ENCODE results near the gene FGF14. TPM values are rescaled to one million over a fixed set of nuclear protein-coding genes. Genes with fewer than 3 reads are reported as not detected.

Gene FGF14
- total RNA-seq, 1 donor from 2014 or later, result 1.4 TPM

DNA sequence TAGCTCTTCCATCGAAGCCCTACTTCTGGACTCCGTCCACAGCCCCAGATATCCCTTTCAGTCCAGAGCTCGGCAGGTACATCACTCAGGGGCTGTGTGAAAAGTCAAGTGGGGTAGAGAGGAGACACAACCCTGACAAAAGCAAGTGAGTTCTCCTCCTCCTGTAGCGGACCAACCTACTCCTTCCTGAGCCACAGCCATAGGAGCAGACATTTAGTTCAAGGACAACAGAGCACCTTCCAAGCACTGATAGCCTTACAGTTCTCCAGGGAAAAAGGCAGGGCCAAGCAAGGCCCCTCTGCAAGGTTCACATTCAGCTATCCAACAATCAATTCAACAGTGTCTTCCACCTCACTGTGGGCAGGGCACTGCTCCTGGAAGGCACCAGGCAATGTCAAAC is 89.0 kb downstream of the FGF14 start:
- H3K36me3 Mint-ChIP-seq, result no peaks in the 10 kb centered on the region

GRCh38 chr13:102311901-102312300 is 89.9 kb downstream of the FGF14 start:
- Mint-ChIP-seq H3K27ac (no peak overlapping the region), H3K9me3 (no peaks in the 10 kb centered on the region), H3K27me3 (ENCODE audit: insufficient read depth, low read depth) (no peaks in the 10 kb centered on the region), H3K4me1 (peaks cover 3% of the 10 kb centered on the region), H3K36me3 (no peaks in the 10 kb centered on the region), H3K4me3 (no peak overlapping the region)
- TF ChIP-seq EZH2phosphoT487 (IDR thresholded peaks at IDR 0.05), result no peak
- TF ChIP-seq EZH2 (IDR thresholded peaks at IDR 0.05), result no peak
- TF ChIP-seq CTCF (IDR thresholded peaks at IDR 0.05), result no peak
- Histone ChIP-seq H3K4me2 (no peak overlapping the region), H3K27ac (no peak overlapping the region), H3K9ac (no peak overlapping the region), H3K36me3 (no peaks in the 10 kb centered on the region), H3K79me2 (ENCODE audit: low read depth) (no peaks in the 10 kb centered on the region), H3K4me3 (no peak overlapping the region), H4K20me1 (ENCODE audit: low read depth) (no peaks in the 10 kb centered on the region), H3K27me3 (no peaks in the 10 kb centered on the region), H3K4me1 (no peaks in the 10 kb centered on the region), H3K9me3 (ENCODE audit: low read depth) (no peaks in the 10 kb centered on the region), H2AFZ (replicated peaks) (no peak overlapping the region), H3F3A (ENCODE audit: low read depth) (no peaks in the 10 kb centered on the region)
- DNase-seq (ENCODE audit: low spot score), result no peak

More for the DNA sequence above, 89.0 kb downstream of the FGF14 start:
- Histone ChIP-seq H3K27ac (no peak overlapping the region), H3K9me3 (ENCODE audit: low read depth) (no peaks in the 10 kb centered on the region), H3K4me2 (no peak overlapping the region), H3F3A (ENCODE audit: low read depth) (no peaks in the 10 kb centered on the region), H3K9ac (no peak overlapping the region), H3K27me3 (no peaks in the 10 kb centered on the region), H3K79me2 (ENCODE audit: low read depth) (no peaks in the 10 kb centered on the region), H3K36me3 (no peaks in the 10 kb centered on the region), H2AFZ (replicated peaks) (no peak overlapping the region), H4K20me1 (ENCODE audit: low read depth) (no peaks in the 10 kb centered on the region), H3K4me1 (no peaks in the 10 kb centered on the region), H3K4me3 (no peak overlapping the region)
- H3K4me1 Mint-ChIP-seq, result peaks cover 3% of the 10 kb centered on the region
- DNase-seq (ENCODE audit: low spot score), result no peak
- H3K9me3 Mint-ChIP-seq, result no peaks in the 10 kb centered on the region
- H3K27ac Mint-ChIP-seq, result no peak overlapping the region
- no peak overlapping the region for H3K4me3 Mint-ChIP-seq
- H3K27me3 Mint-ChIP-seq (ENCODE audit: insufficient read depth, low read depth), result peaks cover 4% of the 10 kb centered on the region
- TF ChIP-seq CTCF (IDR thresholded peaks at IDR 0.05) (no peak), EZH2phosphoT487 (IDR thresholded peaks at IDR 0.05) (no peak), EZH2 (IDR thresholded peaks at IDR 0.05) (no peak)

DNA sequence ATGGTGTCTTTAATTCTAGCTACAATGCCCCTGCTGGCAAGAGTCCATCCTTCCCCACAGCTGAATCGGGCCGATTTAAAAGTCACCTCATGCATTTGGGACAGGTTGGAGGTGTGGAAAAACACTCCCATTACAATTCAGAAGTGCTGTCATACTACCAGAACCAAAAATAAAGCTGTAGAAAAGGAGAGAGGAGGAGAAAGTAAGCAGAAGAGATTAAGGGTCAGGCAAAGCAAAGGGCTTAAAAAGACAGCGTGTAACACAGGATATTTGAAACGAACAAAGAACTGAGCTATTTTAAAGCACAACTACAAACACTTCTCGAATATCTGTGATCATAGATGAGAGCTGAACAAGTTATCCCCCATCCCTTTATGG is 90.4 kb downstream of the FGF14 start:
- Mint-ChIP-seq H3K4me3 (no peak overlapping the region), H3K4me1 (peaks cover 3% of the 10 kb centered on the region), H3K9me3 (no peaks in the 10 kb centered on the region), H3K27ac (no peak overlapping the region), H3K27me3 (ENCODE audit: insufficient read depth, low read depth) (no peaks in the 10 kb centered on the region), H3K36me3 (no peaks in the 10 kb centered on the region)
- Histone ChIP-seq H3K27me3 (no peaks in the 10 kb centered on the region), H3K4me1 (no peaks in the 10 kb centered on the region), H4K20me1 (ENCODE audit: low read depth) (no peaks in the 10 kb centered on the region), H3K79me2 (ENCODE audit: low read depth) (no peaks in the 10 kb centered on the region), H3K27ac (no peak overlapping the region), H3K4me2 (no peak overlapping the region), H3F3A (ENCODE audit: low read depth) (no peaks in the 10 kb centered on the region), H3K9me3 (ENCODE audit: low read depth) (no peaks in the 10 kb centered on the region), H2AFZ (replicated peaks) (no peak overlapping the region), H3K36me3 (no peaks in the 10 kb centered on the region), H3K4me3 (no peak overlapping the region), H3K9ac (no peak overlapping the region)
- TF ChIP-seq CTCF (IDR thresholded peaks at IDR 0.05) (no peak), EZH2phosphoT487 (IDR thresholded peaks at IDR 0.05) (no peak), EZH2 (IDR thresholded peaks at IDR 0.05) (no peak)
- DNase-seq (ENCODE audit: low spot score), result no peak

All from neural progenitor cell (in vitro differentiated cells).